Liver (tissue), 9 donors: ENCODE results near the gene SYNGR2. TPM values are rescaled to one million over a fixed set of nuclear protein-coding genes. Genes with fewer than 3 reads are reported as not detected.

Source experiments
- DNase-seq: peaks from one replicate; pipeline ENCODE4 v3.0.0-alpha.2; 2017; ENCODE audit warnings: low spot score
- H3K27ac ChIP-seq, 2 donors: one replicate each; pipeline ENCODE4 v1.7.0; 2013; ENCODE audit warnings: inconsistent platforms in 2 of 2, low read length in 2 of 2, control low read depth in 1 of 2, low read depth in 1 of 2, mild to moderate bottlenecking in 1 of 2
- H3K27me3 ChIP-seq, 4 donors: one replicate each; pipeline versions ENCODE4 v1.6.1 to v1.7.0; 2013; ENCODE audit warnings: low read length in 3 of 4, inconsistent platforms in 1 of 4, mild to moderate bottlenecking in 1 of 4, moderate library complexity in 1 of 4; ENCODE audit not compliant: control insufficient read depth in 4 of 4, insufficient read depth in 4 of 4
- H3K36me3 ChIP-seq, 4 donors: one replicate each; pipeline versions ENCODE4 v1.6.1 to v1.7.0; 2013; ENCODE audit warnings: low read length in 3 of 4, mild to moderate bottlenecking in 3 of 4, low read depth in 1 of 4, moderate library complexity in 1 of 4; ENCODE audit not compliant: control insufficient read depth in 4 of 4, insufficient read depth in 3 of 4
- H3K4me1 ChIP-seq, 4 donors: one replicate each; pipeline versions ENCODE4 v1.6.1 to v1.7.0; 2013; ENCODE audit warnings: low read length in 3 of 4, mild to moderate bottlenecking in 3 of 4, moderate library complexity in 1 of 4; ENCODE audit not compliant: control insufficient read depth in 4 of 4, insufficient read depth in 4 of 4
- H3K4me3 ChIP-seq, 3 donors: one replicate each; pipeline versions ENCODE4 v1.6.1 to v1.7.0; 2013; ENCODE audit warnings: low read length in 3 of 3, control low read depth in 1 of 3, low read depth in 1 of 3, mild to moderate bottlenecking in 1 of 3
- H3K9ac ChIP-seq, 2 donors: one replicate each; pipeline ENCODE4 v1.7.0; 2013; ENCODE audit warnings: low read length in 2 of 2, mild to moderate bottlenecking in 2 of 2, moderate library complexity in 2 of 2, control low read depth in 1 of 2, low read depth in 1 of 2
- H3K9me3 ChIP-seq, 4 donors: one replicate each; pipeline versions ENCODE4 v1.6.1 to v1.7.0; 2013; ENCODE audit warnings: low read length in 3 of 4; ENCODE audit not compliant: control insufficient read depth in 4 of 4
- ATF3 ChIP-seq: IDR thresholded peaks from 2 replicates; pipeline ENCODE4 v1.6.1; 2016; ENCODE audit warnings: antibody characterized with exemption
- CTCF ChIP-seq: fragments of 150-350 bp; IDR thresholded peaks from 2 replicates; pipeline ENCODE4 v1.5.1; 2017; ENCODE audit warnings: improper control_type of control experiment, low read depth, low read length; ENCODE audit not compliant: missing input control
- EGR1 ChIP-seq, 2 donors: IDR thresholded peaks; 2 replicates each; pipeline ENCODE4 v1.6.1; 2016 to 2018; ENCODE audit warnings: antibody characterized with exemption in 2 of 2, low read depth in 2 of 2
- FOXA1 ChIP-seq: IDR thresholded peaks from 2 replicates; pipeline ENCODE4 v1.6.1; 2016; ENCODE audit warnings: antibody characterized with exemption
- FOXA2 ChIP-seq: IDR thresholded peaks from 2 replicates; pipeline ENCODE4 v1.6.1; 2016; ENCODE audit warnings: antibody characterized with exemption
- GABPA ChIP-seq, 2 donors: IDR thresholded peaks in 1 of 2; conservative IDR thresholded peaks in 1 of 2; 2 replicates each; pipeline ENCODE4 v1.6.1; 2016; ENCODE audit warnings: antibody characterized with exemption in 2 of 2, mild to moderate bottlenecking in 1 of 2, moderate library complexity in 1 of 2
- HNF4A ChIP-seq, 2 donors: conservative IDR thresholded peaks; 2 replicates each; pipeline ENCODE4 v1.6.1; 2016; ENCODE audit warnings: antibody characterized with exemption in 2 of 2, mild to moderate bottlenecking in 2 of 2
- HNF4G ChIP-seq: IDR thresholded peaks from 2 replicates; pipeline ENCODE4 v1.6.1; 2016; ENCODE audit warnings: antibody characterized with exemption
- JUND ChIP-seq, 2 donors: IDR thresholded peaks; 2 replicates each; pipeline ENCODE4 v1.6.1; 2016; ENCODE audit warnings: antibody characterized with exemption in 2 of 2
- NR2F2 ChIP-seq: IDR thresholded peaks from 2 replicates; pipeline ENCODE4 v1.6.1; 2016; ENCODE audit warnings: antibody characterized with exemption
- RAD21 ChIP-seq, 2 donors: IDR thresholded peaks; 2 replicates each; pipeline ENCODE4 v1.6.1; 2016; ENCODE audit warnings: antibody characterized with exemption in 2 of 2, mild to moderate bottlenecking in 2 of 2
- REST ChIP-seq: IDR thresholded peaks from 2 replicates; pipeline ENCODE4 v1.6.1; 2016; ENCODE audit warnings: antibody characterized with exemption, mild to moderate bottlenecking
- RXRA ChIP-seq, 2 donors: IDR thresholded peaks; 2 replicates each; pipeline ENCODE4 v1.6.1; 2017 to 2018; ENCODE audit warnings: antibody characterized with exemption in 2 of 2, mild to moderate bottlenecking in 1 of 2
- SP1 ChIP-seq: IDR thresholded peaks from 2 replicates; pipeline ENCODE4 v1.6.1; 2018; ENCODE audit warnings: antibody characterized with exemption, mild to moderate bottlenecking
- TAF1 ChIP-seq: conservative IDR thresholded peaks from 2 replicates; pipeline ENCODE4 v1.6.1; 2016; ENCODE audit warnings: antibody characterized with exemption, mild to moderate bottlenecking
- ZBTB33 ChIP-seq: IDR thresholded peaks from 2 replicates; pipeline ENCODE4 v1.6.1; 2016; ENCODE audit warnings: antibody characterized with exemption
- WGBS: extraction: QIAGEN DNeasy Blood & Tissue Kit; methylation state at CpG from one replicate; pipeline ENCODE4 v1.1.7; 2013; 5-methylcytosine and 5-hydroxymethylcytosine counted together
- polyA plus RNA-seq, 2 donors: library from polyadenylated mRNA; stranded (reverse) in 1 of 2; unstranded in 1 of 2; fragments of 200-250 nt in 1 of 2; fragments of >200 nt in 1 of 2; fragmentation: Nextera tagmentation in 1 of 2; extraction: Ambion mirVana in 1 of 2; gene quantifications; one replicate each; pipeline versions ENCODE4 v1.2.1 to v1.2.3, GENCODE V29; 2013 to 2015
- total RNA-seq, 2 donors: library from RNA; depleted of rRNA; stranded (reverse); fragments of >200 nt; gene quantifications; one replicate each; pipeline ENCODE4 v1.2.3, GENCODE V29; 2014
- donor health status: healthy.
- donor health status: healthy.
- donor health status: healthy.
- donor health status: healthy.
- donor health status: healthy.

SYNGR2 gene
- total and polyA plus RNA-seq, 4 donors, result 27.9 to 84.7 (median 55.2) TPM

GRCh38 chr17:78148286-78149016 is 19.9 kb upstream of the SYNGR2 start:
- Histone ChIP-seq H3K36me3 (no peaks in the 10 kb centered on the region), H3K9me3 (no peaks in the 10 kb centered on the region), H3K27me3 (no peaks in the 10 kb centered on the region), H3K4me1 (peaks cover 8 to 27% (median 19%) of the 10 kb centered on the region in 4 donors), H3K9ac (no peak overlapping the region), H3K27ac (no peak overlapping the region), H3K4me3 (no peak overlapping the region)
- TF ChIP-seq HNF4G, result no peak
- TF ChIP-seq FOXA2, result no peak
- TF ChIP-seq ATF3, result no peak
- TF ChIP-seq EGR1 (IDR thresholded peaks at IDR 0.05; ENCODE audit: low read depth in 2 of 2), result no peak
- no peak for TF ChIP-seq RXRA (IDR thresholded peaks at IDR 0.05)
- peak in 1 of 2 donors; percentile 10 for TF ChIP-seq HNF4A (conservative IDR thresholded peaks at IDR 0.05)
- TF ChIP-seq SP1, result peak; percentile 8
- WGBS, result 61% methylated on average over 14 of the region's 14 CpGs
- DNase-seq, result no peak

- no peak for DNase-seq
- Histone ChIP-seq H3K27ac (no peak overlapping the region), H3K4me1 (peaks cover 3 to 7% (median 6%) of the 10 kb centered on the region in 4 donors), H3K36me3 (no peaks in the 10 kb centered on the region), H3K27me3 (no peaks in the 10 kb centered on the region), H3K4me3 (no peak overlapping the region), H3K9me3 (no peaks in the 10 kb centered on the region), H3K9ac (no peak overlapping the region)
- TF ChIP-seq HNF4A (conservative IDR thresholded peaks at IDR 0.05) (peak in 1 of 2 donors; percentile 14), SP1 (peak; percentile 52), FOXA2 (no peak), HNF4G (no peak)
- 56% methylated on average over 7 of the region's 7 CpGs for WGBS
Measured at GRCh38 chr17:78151514-78152008, 16.8 kb upstream of the SYNGR2 start.

- Histone ChIP-seq H3K4me1 (peaks cover 3 to 7% (median 6%) of the 10 kb centered on the region in 4 donors), H3K27ac (no peak overlapping the region)
- TF ChIP-seq TAF1, result no peak
- no peak for TF ChIP-seq NR2F2
- TF ChIP-seq ATF3, result no peak
- no peak for TF ChIP-seq RAD21 (IDR thresholded peaks at IDR 0.05)
- no peak for TF ChIP-seq HNF4A (conservative IDR thresholded peaks at IDR 0.05)
- TF ChIP-seq FOXA2, result no peak
- TF ChIP-seq CTCF, result no peak
- TF ChIP-seq FOXA1, result no peak
- no peak for TF ChIP-seq GABPA (IDR thresholded peaks at IDR 0.05 in 1 of 2, conservative IDR thresholded peaks at IDR 0.05 in 1 of 2)
- TF ChIP-seq JUND (IDR thresholded peaks at IDR 0.05), result no peak
- no peak for TF ChIP-seq RXRA (IDR thresholded peaks at IDR 0.05)
- no peak for TF ChIP-seq REST
- TF ChIP-seq ZBTB33, result no peak
- TF ChIP-seq SP1, result no peak
- TF ChIP-seq HNF4G, result no peak
Measured at GRCh38 chr17:78154903-78155811, 13.2 kb upstream of the SYNGR2 start.

More at GRCh38 chr17:78154903-78155811, 13.2 kb upstream of the SYNGR2 start:
- 78% methylated on average over 11 of the region's 11 CpGs for WGBS
- H3K4me3 ChIP-seq, result no peak overlapping the region
- no peak for DNase-seq
- no peaks in the 10 kb centered on the region for H3K9me3 ChIP-seq
- H3K36me3 ChIP-seq, result no peaks in the 10 kb centered on the region
- H3K9ac ChIP-seq, result no peak overlapping the region
- no peaks in the 10 kb centered on the region for H3K27me3 ChIP-seq
